ENCODE data around the gene CACNA1C. TPM values are rescaled to one million over a fixed set of nuclear protein-coding genes. Genes with fewer than 3 reads are reported as not detected.

CACNA1C gene
- total RNA-seq, 2 donors from 2014 or later = 8.1 to 18.2 TPM

GRCh38 chr12:2477009-2477766 lies 424.4 kb downstream of the CACNA1C start:
- DNase-seq (ENCODE audit: low spot score) = no peak
- Histone ChIP-seq H3K36me3 (no peaks in the 10 kb centered on the region), H3K9me3 (no peaks in the 10 kb centered on the region), H3K27me3 (replicated peaks; ENCODE audit: insufficient read depth) (no peaks in the 10 kb centered on the region), H3K27ac (no peak overlapping the region), H3K4me3 (no peak overlapping the region), H3K4me1 (replicated peaks) (no peaks in the 10 kb centered on the region)
- no peak for TF ChIP-seq POLR2A (IDR thresholded peaks at IDR 0.05)
- no peak for TF ChIP-seq POLR2AphosphoS5 (IDR thresholded peaks at IDR 0.05)
- TF ChIP-seq, protein P1, sequence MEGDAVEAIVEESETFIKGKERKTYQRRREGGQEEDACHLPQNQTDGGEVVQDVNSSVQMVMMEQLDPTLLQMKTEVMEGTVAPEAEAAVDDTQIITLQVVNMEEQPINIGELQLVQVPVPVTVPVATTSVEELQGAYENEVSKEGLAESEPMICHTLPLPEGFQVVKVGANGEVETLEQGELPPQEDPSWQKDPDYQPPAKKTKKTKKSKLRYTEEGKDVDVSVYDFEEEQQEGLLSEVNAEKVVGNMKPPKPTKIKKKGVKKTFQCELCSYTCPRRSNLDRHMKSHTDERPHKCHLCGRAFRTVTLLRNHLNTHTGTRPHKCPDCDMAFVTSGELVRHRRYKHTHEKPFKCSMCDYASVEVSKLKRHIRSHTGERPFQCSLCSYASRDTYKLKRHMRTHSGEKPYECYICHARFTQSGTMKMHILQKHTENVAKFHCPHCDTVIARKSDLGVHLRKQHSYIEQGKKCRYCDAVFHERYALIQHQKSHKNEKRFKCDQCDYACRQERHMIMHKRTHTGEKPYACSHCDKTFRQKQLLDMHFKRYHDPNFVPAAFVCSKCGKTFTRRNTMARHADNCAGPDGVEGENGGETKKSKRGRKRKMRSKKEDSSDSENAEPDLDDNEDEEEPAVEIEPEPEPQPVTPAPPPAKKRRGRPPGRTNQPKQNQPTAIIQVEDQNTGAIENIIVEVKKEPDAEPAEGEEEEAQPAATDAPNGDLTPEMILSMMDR (IDR thresholded peaks at IDR 0.05) = no peak
- intact Hi-C loops (cut with DNase I) = no loop called here
- WGBS = 89% methylated on average over 8 of the region's 8 CpGs

- no peaks in the 10 kb centered on the region for H3K27me3 ChIP-seq (replicated peaks; ENCODE audit: insufficient read depth)
- H3K4me3 ChIP-seq = no peak overlapping the region
- no peak overlapping the region for H3K27ac ChIP-seq
- H3K36me3 ChIP-seq = no peaks in the 10 kb centered on the region
- TF ChIP-seq, protein P1 (IDR thresholded peaks at IDR 0.05) = no peak
- TF ChIP-seq POLR2A (IDR thresholded peaks at IDR 0.05) (no peak), POLR2AphosphoS5 (IDR thresholded peaks at IDR 0.05) (no peak)
- WGBS = 90% methylated on average over 13 of the region's 13 CpGs
- no peaks in the 10 kb centered on the region for H3K4me1 ChIP-seq (replicated peaks)
- no peak for DNase-seq (ENCODE audit: low spot score)
- intact Hi-C loops (cut with DNase I) = no loop called here
- H3K9me3 ChIP-seq = no peaks in the 10 kb centered on the region
Measured at GRCh38 chr12:2479851-2480535, 427.2 kb downstream of the CACNA1C start.

GRCh38 chr12:2481346-2481745 lies 428.6 kb downstream of the CACNA1C start:
- WGBS = 89% methylated on average over 8 of the region's 8 CpGs

GRCh38 chr12:2481951-2482350 lies 429.2 kb downstream of the CACNA1C start:
- H3K27ac ChIP-seq = no peak overlapping the region
- H3K36me3 ChIP-seq = no peaks in the 10 kb centered on the region
- no peak for DNase-seq (ENCODE audit: low spot score)
- H3K4me3 ChIP-seq = no peak overlapping the region
- no peaks in the 10 kb centered on the region for H3K9me3 ChIP-seq
- no peaks in the 10 kb centered on the region for H3K27me3 ChIP-seq (replicated peaks; ENCODE audit: insufficient read depth)
- H3K4me1 ChIP-seq (replicated peaks) = no peaks in the 10 kb centered on the region
- TF ChIP-seq POLR2AphosphoS5 (IDR thresholded peaks at IDR 0.05) (no peak), POLR2A (IDR thresholded peaks at IDR 0.05) (no peak)
- TF ChIP-seq, protein P1 (IDR thresholded peaks at IDR 0.05) = no peak
- 86% methylated on average over 10 of the region's 10 CpGs for WGBS
- intact Hi-C loops (cut with DNase I) = no loop called here

More at GRCh38 chr12:2481346-2481745, 428.6 kb downstream of the CACNA1C start:
- H3K36me3 ChIP-seq = no peaks in the 10 kb centered on the region
- H3K9me3 ChIP-seq = no peaks in the 10 kb centered on the region
- no peaks in the 10 kb centered on the region for H3K27me3 ChIP-seq (replicated peaks; ENCODE audit: insufficient read depth)
- intact Hi-C loops (cut with DNase I) = no loop called here
- DNase-seq (ENCODE audit: low spot score) = no peak
- no peak overlapping the region for H3K4me3 ChIP-seq
- TF ChIP-seq POLR2A (IDR thresholded peaks at IDR 0.05) (no peak), POLR2AphosphoS5 (IDR thresholded peaks at IDR 0.05) (no peak)
- TF ChIP-seq, protein P1 (IDR thresholded peaks at IDR 0.05) = no peak
- no peak overlapping the region for H3K27ac ChIP-seq
- no peaks in the 10 kb centered on the region for H3K4me1 ChIP-seq (replicated peaks)
